HCT116 (cell line): ENCODE results near the gene AWAT2.

Experiments
- ATF3 ChIP-seq: IDR thresholded peaks from 2 replicates; pipeline ENCODE4 v1.6.1; 2012
- CBX3 ChIP-seq: IDR thresholded peaks from 2 replicates; pipeline ENCODE4 v1.6.1; 2012; ENCODE audit warnings: low read depth
- CEBPB ChIP-seq: IDR thresholded peaks from 2 replicates; pipeline ENCODE4 v1.6.1; 2012; ENCODE audit warnings: low read depth
- CTCF ChIP-seq, 3 experiments: fragments of 200-600 bp in 1 of 3; sonication (generic) in 1 of 3; IDR thresholded peaks in 2 of 3; conservative IDR thresholded peaks in 1 of 3; 2 replicates each; pipeline ENCODE4 v1.5.1; 2012 to 2017; ENCODE audit warnings: low read depth in 2 of 3, low read length in 2 of 3, antibody characterized with exemption in 1 of 3, borderline replicate concordance in 1 of 3, control low read depth in 1 of 3, mild to moderate bottlenecking in 1 of 3, mixed read lengths in 1 of 3, mixed run types in 1 of 3, moderate library complexity in 1 of 3; ENCODE audit not compliant: insufficient read depth in 1 of 3
- EZH2 ChIP-seq: fragments of 200-600 bp; sonication (generic); IDR thresholded peaks from 2 replicates; pipeline ENCODE4 v1.6.1; 2017; ENCODE audit warnings: antibody characterized with exemption, mixed run types
- POLR2A ChIP-seq: IDR thresholded peaks from 2 replicates; pipeline ENCODE4 v1.7.0; 2011; ENCODE audit warnings: borderline replicate concordance; ENCODE audit not compliant: insufficient read depth, insufficient read length; ENCODE audit errors: extremely low read depth
- POLR2AphosphoS5 ChIP-seq: IDR thresholded peaks from 2 replicates; pipeline ENCODE4 v1.6.1; 2011; ENCODE audit warnings: mild to moderate bottlenecking, low read depth, low read length, moderate library complexity
- SP1 ChIP-seq: IDR thresholded peaks from 2 replicates; pipeline ENCODE4 v1.6.1; 2012; ENCODE audit warnings: low read depth
- ZBTB33 ChIP-seq: IDR thresholded peaks from 2 replicates; pipeline ENCODE4 v1.6.1; 2011; ENCODE audit warnings: mild to moderate bottlenecking, low read length, moderate library complexity; ENCODE audit not compliant: insufficient replicate concordance; ENCODE audit errors: extremely low read depth
- ZNF274 ChIP-seq: fragments of 200-500 bp; sonication (Bioruptor generic); IDR thresholded peaks from 2 replicates; pipeline ENCODE4 v1.6.1; 2014; ENCODE audit warnings: mild to moderate bottlenecking, low read depth, low read length, inconsistent platforms

GRCh38 chrX:70046978-70047377 lies 2.8 kb downstream of the AWAT2 start:
- no peak for TF ChIP-seq CTCF (IDR thresholded peaks at IDR 0.05 in 2 of 3, conservative IDR thresholded peaks at IDR 0.05 in 1 of 3; ENCODE audit: borderline replicate concordance in 1 of 3, insufficient read depth in 1 of 3, low read depth in 2 of 3, low read length in 2 of 3)
- TF ChIP-seq POLR2A, result no peak
- TF ChIP-seq ZNF274, result no peak
- no peak for TF ChIP-seq EZH2
- no peak for TF ChIP-seq CBX3
- TF ChIP-seq SP1, result no peak
- TF ChIP-seq ZBTB33, result no peak
- TF ChIP-seq POLR2AphosphoS5, result no peak
- no peak for TF ChIP-seq ATF3
- no peak for TF ChIP-seq CEBPB
